Adrenal gland (tissue), 5 donors: ENCODE measurements around the gene RAX2.

Source experiments
- POLR2A ChIP-seq, 2 donors: fragments of 450-650 bp; IDR thresholded peaks; one replicate each; pipeline ENCODE4 v1.6.1; 2017; ENCODE audit warnings: antibody characterized with exemption in 2 of 2, mild to moderate bottlenecking in 2 of 2, moderate library complexity in 1 of 2
- TF ChIP-seq, protein P1 (sequence below), 6 experiments: fragments of 450-650 bp in 4 of 6; fragments of 200-600 bp in 2 of 6; sonication (generic) in 1 of 6; IDR thresholded peaks; 1 replicate in 5 of 6; 2 replicates in 1 of 6; pipeline versions ENCODE4 v1.5.1 to v1.8.0; 2016 to 2021; ENCODE audit warnings: antibody characterized with exemption in 6 of 6, mild to moderate bottlenecking in 2 of 6, moderate library complexity in 1 of 6
- donor health status: DM: no; HTN: no; CAD: no.

GRCh38 chr19:3807131-3807480 lies 35.1 kb upstream of the RAX2 start:
- no peak for TF ChIP-seq POLR2A (IDR thresholded peaks at IDR 0.05)
- TF ChIP-seq, protein P1, sequence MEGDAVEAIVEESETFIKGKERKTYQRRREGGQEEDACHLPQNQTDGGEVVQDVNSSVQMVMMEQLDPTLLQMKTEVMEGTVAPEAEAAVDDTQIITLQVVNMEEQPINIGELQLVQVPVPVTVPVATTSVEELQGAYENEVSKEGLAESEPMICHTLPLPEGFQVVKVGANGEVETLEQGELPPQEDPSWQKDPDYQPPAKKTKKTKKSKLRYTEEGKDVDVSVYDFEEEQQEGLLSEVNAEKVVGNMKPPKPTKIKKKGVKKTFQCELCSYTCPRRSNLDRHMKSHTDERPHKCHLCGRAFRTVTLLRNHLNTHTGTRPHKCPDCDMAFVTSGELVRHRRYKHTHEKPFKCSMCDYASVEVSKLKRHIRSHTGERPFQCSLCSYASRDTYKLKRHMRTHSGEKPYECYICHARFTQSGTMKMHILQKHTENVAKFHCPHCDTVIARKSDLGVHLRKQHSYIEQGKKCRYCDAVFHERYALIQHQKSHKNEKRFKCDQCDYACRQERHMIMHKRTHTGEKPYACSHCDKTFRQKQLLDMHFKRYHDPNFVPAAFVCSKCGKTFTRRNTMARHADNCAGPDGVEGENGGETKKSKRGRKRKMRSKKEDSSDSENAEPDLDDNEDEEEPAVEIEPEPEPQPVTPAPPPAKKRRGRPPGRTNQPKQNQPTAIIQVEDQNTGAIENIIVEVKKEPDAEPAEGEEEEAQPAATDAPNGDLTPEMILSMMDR (IDR thresholded peaks at IDR 0.05) = no peak
